UCSD-AML1 (cell line): ENCODE results near the gene LCE1B.

Experiments
- DNase-seq: peaks from one replicate; lab custom pipeline; 2025; ENCODE audit not compliant: unreplicated experiment; lab: John Stamatoyannopoulos, UW

LCE1B gene

DNA sequence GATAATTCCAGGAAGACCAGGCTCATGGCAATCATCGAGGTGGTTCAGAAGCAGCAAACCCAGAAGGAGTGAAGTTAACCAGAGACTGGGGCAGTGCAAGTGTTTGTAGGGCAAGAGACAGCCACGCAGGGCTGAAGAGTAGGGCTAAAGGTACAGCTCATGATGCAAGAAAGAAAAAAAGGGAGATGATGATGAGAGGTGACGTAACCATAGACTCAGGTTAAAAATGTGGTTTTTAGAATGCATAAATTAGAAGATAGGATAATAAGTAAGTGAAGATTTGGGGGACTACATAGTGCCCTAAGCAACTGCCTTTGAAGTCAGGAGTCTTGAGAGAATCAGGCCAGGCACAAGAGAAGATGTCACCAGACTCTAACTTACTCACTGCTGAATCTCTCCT lies 48.4 kb downstream of the LCE1B start:
- no peak for DNase-seq

DNA sequence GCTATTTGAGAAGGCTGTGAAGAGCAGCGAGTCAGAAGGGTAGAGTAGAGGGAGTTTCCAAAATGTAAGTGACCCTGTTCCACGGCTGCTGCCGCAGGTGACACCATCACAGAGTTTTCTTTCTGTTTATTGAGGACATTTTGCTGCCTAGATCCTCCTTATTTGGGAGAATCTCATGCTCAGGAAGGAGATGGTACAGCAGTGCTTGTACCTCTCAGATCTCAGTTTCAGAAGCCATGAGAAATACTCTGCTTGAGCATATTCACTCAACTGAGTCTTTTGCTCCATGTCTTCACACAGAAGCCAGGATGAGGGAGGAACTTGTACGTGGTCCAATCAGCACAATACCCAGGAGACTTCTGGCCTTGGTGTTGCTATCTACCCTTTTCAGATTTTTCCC lies 49.6 kb downstream of the LCE1B start:
- no peak for DNase-seq
